Stimulated activated CD8-positive, alpha-beta memory T cell treated with anti-CD3 and anti-CD28 coated beads, Interleukin-4, amount 100 ng/mL, for 24 hours (primary cell): ENCODE results near the gene RGL4.

Experiments used
- DNase-seq: peaks from one replicate; pipeline ENCODE4 v3.0.0-alpha.2; 2020; ENCODE audit warnings: low read depth

Gene RGL4

DNA sequence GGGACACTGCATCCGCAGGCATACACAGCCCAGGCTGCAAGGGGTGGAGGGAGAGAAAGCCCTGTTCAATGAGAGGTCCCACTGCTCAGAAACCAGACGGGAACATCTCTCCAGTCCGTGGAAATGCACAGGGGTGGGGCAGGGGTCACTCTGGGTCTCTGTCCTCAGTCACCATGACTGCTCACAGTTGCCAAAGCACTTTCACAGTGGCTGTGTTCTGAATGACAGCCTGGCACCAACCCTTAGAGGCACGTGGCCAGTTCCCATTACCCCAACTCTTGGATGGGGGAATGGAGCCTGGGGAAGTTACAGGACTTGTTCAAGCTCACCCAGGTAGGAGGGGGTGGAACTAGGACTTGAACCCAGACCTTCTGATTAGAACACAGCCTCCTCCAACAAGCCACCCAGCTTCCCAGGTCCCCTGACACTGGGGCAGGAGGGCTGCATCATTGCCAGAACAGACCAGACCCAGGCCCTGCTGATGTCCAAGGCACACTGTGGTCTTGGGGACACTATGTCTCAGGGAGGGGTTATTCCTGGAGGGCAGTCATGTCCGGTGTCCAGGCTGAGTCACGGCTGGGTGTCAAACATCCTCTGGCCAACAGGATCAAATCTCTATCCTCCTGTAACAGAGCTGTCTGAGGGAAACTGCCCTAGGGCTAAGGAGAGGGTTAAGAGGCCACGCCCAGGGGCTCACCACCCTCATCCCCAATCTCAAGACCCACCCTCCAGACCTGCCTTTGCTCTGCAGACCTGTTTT, 51.9 kb downstream of the RGL4 start:
- no peak for DNase-seq

GRCh38 chr22:23743303-23743705, 52.5 kb downstream of the RGL4 start:
- DNase-seq = no peak

- no peak for DNase-seq
Measured at GRCh38 chr22:23744001-23744400, 53.2 kb downstream of the RGL4 start.

DNA sequence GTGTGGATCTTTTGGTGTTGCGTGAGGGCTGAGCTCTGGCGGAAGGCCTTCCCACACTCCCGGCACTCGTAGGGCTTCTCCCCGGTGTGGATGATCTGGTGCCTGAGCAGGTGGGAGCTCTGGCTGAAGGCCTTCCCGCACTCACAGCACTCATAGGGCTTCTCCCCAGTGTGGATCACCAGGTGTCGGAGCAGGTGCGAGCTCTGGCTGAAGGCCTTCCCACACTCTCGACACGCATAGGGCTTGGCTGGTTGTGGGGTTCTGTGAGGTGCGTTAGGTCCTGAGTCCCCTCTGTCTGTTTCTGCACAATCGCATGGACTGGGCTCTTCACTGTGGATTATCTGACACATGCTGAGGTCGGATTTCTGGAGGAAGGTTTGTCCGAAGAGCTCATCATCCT, 53.7 kb downstream of the RGL4 start:
- no peak for DNase-seq

GRCh38 chr22:23745791-23746190, 55.0 kb downstream of the RGL4 start:
- no peak for DNase-seq
